HL-60 (cell line): ENCODE data around the gene BCL10.

Experiments used
- DNase-seq, 2 experiments: peaks; one replicate each; pipeline ENCODE4 v3.0.0-alpha.2; 2010 to 2020; ENCODE audit warnings: low read depth in 1 of 2, low spot score in 1 of 2
- H3K27ac ChIP-seq: fragments of 250-450 bp; sonication (Bioruptor Pico); replicated peaks from 2 replicates; pipeline ENCODE4 v1.5.1; 2020; ENCODE audit warnings: mild to moderate bottlenecking, moderate library complexity
- H3K27me3 ChIP-seq: fragments of 250-450 bp; sonication (Bioruptor Pico); 2 replicates; pipeline ENCODE4 v1.5.1; 2021; ENCODE audit warnings: mild to moderate bottlenecking, moderate library complexity; ENCODE audit not compliant: insufficient read depth, poor library complexity, severe bottlenecking
- H3K4me3 ChIP-seq: replicated peaks from 2 replicates; pipeline ENCODE4 v1.5.1; 2011; ENCODE audit warnings: mild to moderate bottlenecking, control low read depth, low read length; ENCODE audit not compliant: insufficient read depth
- GABPA ChIP-seq: IDR thresholded peaks from 2 replicates; pipeline ENCODE4 v1.6.1; 2012; ENCODE audit warnings: low read depth
- POLR2AphosphoS5 ChIP-seq: IDR thresholded peaks from 2 replicates; pipeline ENCODE4 v1.6.1; 2012; ENCODE audit warnings: low read depth
- SPI1 ChIP-seq: IDR thresholded peaks from 2 replicates; pipeline ENCODE4 v1.6.1; 2012; ENCODE audit warnings: low read depth, mild to moderate bottlenecking, borderline replicate concordance
- TF ChIP-seq, protein P1 (sequence below): IDR thresholded peaks from one replicate; pipeline ENCODE4 v1.5.1; 2011; ENCODE audit warnings: low read length, control low read depth, inconsistent platforms; ENCODE audit not compliant: insufficient read depth
- TF ChIP-seq, protein P2 (sequence below): IDR thresholded peaks from 2 replicates; pipeline ENCODE4 v1.6.1; 2012; ENCODE audit warnings: low read depth; ENCODE audit not compliant: insufficient replicate concordance

BCL10 gene

DNA sequence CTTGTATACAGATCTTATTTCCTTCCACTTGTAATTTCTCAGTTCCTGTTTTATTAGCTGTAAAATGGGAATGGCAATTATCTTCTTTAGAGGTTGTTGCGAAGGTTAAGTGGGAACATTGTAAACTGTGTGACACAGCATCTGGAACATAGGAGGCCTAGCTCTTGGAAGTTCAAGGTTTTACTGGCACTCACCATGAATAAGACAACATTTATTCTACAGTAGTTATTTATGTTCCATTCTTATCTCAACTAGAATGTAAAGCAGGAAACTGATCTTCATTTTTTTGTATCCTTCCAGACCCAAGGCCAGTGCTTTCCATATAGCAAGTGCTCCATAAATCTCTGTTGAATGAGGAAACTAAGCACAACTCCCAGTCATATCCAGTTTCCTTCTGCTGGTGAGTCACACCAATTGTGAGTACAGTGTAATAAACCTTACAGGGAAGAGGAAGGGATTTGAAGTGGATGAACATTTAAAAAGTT, 1.4 kb downstream of the BCL10 start:
- Histone ChIP-seq H3K27me3 (no peaks in the 10 kb centered on the region), H3K27ac (no peak overlapping the region), H3K4me3 (peak overlapping the region; percentile 94)
- no peak for TF ChIP-seq POLR2AphosphoS5
- TF ChIP-seq, protein P1, sequence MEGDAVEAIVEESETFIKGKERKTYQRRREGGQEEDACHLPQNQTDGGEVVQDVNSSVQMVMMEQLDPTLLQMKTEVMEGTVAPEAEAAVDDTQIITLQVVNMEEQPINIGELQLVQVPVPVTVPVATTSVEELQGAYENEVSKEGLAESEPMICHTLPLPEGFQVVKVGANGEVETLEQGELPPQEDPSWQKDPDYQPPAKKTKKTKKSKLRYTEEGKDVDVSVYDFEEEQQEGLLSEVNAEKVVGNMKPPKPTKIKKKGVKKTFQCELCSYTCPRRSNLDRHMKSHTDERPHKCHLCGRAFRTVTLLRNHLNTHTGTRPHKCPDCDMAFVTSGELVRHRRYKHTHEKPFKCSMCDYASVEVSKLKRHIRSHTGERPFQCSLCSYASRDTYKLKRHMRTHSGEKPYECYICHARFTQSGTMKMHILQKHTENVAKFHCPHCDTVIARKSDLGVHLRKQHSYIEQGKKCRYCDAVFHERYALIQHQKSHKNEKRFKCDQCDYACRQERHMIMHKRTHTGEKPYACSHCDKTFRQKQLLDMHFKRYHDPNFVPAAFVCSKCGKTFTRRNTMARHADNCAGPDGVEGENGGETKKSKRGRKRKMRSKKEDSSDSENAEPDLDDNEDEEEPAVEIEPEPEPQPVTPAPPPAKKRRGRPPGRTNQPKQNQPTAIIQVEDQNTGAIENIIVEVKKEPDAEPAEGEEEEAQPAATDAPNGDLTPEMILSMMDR = no peak
- TF ChIP-seq, protein P2, sequence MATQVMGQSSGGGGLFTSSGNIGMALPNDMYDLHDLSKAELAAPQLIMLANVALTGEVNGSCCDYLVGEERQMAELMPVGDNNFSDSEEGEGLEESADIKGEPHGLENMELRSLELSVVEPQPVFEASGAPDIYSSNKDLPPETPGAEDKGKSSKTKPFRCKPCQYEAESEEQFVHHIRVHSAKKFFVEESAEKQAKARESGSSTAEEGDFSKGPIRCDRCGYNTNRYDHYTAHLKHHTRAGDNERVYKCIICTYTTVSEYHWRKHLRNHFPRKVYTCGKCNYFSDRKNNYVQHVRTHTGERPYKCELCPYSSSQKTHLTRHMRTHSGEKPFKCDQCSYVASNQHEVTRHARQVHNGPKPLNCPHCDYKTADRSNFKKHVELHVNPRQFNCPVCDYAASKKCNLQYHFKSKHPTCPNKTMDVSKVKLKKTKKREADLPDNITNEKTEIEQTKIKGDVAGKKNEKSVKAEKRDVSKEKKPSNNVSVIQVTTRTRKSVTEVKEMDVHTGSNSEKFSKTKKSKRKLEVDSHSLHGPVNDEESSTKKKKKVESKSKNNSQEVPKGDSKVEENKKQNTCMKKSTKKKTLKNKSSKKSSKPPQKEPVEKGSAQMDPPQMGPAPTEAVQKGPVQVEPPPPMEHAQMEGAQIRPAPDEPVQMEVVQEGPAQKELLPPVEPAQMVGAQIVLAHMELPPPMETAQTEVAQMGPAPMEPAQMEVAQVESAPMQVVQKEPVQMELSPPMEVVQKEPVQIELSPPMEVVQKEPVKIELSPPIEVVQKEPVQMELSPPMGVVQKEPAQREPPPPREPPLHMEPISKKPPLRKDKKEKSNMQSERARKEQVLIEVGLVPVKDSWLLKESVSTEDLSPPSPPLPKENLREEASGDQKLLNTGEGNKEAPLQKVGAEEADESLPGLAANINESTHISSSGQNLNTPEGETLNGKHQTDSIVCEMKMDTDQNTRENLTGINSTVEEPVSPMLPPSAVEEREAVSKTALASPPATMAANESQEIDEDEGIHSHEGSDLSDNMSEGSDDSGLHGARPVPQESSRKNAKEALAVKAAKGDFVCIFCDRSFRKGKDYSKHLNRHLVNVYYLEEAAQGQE = no peak
- peak; percentile 59; the same call in 1 of the 2 replicates for TF ChIP-seq SPI1
- no peak for DNase-seq

DNA sequence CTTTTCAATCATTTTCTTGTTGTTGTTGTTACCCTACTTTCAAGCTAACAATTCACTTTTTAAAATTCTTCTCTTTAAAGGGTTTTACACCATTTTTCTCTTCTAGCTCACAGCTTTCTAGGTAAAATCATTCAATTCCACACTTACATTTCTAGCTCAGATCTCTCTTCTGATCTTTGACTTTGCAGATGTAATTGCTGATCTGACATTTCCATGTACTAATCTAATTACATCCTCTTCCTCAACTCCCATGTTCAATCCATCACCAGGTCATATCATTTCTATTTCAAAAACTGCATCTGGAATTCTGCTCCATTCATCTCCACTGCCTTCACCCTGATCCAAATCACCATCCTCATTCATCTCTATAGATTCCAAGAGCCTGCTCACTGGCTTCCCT, 3.0 kb downstream of the BCL10 start:
- TF ChIP-seq, protein P1 = no peak
- TF ChIP-seq GABPA = no peak
- TF ChIP-seq, protein P2 = no peak
- no peak for TF ChIP-seq POLR2AphosphoS5
- no peak for TF ChIP-seq SPI1
- DNase-seq = no peak
- H3K4me3 ChIP-seq = no peak overlapping the region

DNA sequence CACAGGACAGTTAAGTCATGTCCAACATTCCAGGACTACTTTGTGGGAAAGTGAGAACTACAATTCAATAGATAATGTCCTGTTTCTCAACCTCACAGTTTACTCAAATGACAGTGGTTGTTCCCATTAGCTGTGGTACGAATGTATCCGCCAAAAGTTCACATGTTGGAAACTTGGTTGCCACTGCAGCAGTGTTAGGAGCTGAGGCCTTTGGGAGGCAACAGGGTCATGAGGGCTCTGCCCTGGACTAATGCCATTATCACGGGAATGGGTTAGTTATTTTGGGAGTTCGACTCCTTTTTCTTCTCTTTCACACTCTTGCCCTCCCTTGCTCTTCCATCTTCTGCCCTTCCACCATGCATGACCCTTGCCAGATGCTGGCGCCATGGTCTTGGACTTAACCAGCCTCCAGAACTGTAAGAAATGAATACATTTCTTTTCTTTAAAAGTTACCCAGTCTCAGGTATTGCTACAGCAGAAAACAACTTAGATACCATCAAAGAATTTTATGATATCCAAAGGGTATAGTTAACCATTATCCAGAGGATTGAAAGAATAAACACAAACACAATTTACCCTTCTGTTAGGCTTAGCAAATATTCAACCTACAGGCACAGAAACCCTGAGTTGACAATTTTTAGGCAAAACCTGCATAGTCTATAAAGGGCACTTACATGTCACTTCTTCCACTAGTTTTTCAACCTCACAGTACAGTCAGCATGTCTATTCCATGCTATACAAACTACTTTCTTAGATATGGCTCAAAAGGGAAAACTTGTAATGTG, 7.4 kb downstream of the BCL10 start:
- no peak for DNase-seq
- Histone ChIP-seq H3K27ac (no peak overlapping the region), H3K4me3 (no peak overlapping the region), H3K27me3 (no peaks in the 10 kb centered on the region)
- TF ChIP-seq, protein P1 = no peak

More for the DNA sequence above, 3.0 kb downstream of the BCL10 start:
- no peaks in the 10 kb centered on the region for H3K27me3 ChIP-seq
- H3K27ac ChIP-seq = no peak overlapping the region

DNA sequence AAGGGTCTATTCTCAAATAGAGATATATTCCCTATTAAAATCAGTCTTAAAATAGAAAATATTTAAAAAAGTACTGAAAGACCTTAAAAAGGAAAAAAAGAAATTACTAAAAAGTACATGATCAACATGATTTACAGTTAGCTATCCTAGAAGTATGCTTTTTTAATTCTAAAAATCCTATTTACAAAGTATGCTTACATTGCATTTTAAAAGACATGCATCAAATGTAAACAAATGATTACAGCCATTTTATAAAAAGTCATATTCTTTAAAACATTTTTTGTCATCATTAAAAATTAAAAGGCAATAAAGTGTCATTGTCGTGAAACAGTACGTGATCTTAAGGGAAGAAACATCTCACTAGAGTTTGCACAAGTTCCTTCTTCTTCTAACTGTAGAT, 9.1 kb downstream of the BCL10 start:
- Histone ChIP-seq H3K4me3 (no peak overlapping the region), H3K27me3 (no peaks in the 10 kb centered on the region), H3K27ac (no peak overlapping the region)
- no peak for DNase-seq
- TF ChIP-seq SPI1 (no peak), GABPA (no peak), POLR2AphosphoS5 (no peak)
- TF ChIP-seq, protein P1 = no peak
- TF ChIP-seq, protein P2 = no peak
